Astrocyte (in vitro differentiated cells and primary cell): ENCODE results near the gene SFXN3. TPM values are rescaled to one million over a fixed set of nuclear protein-coding genes. Genes with fewer than 3 reads are reported as not detected.

ENCODE experiments used
- DNase-seq: peaks from one replicate; pipeline ENCODE4 v3.0.0-alpha.2; 2010; ENCODE audit warnings: low read depth
- FAIRE-seq: peaks from 2 replicates; lab custom pipeline; 2011; peaks lifted over from hg19 to GRCh38; lab: Jason Lieb, UNC
- H2AFZ ChIP-seq: 2 replicates; pipeline ENCODE4 v1.6.0; 2012; ENCODE audit warnings: low read depth, low read length, inconsistent platforms
- H3K27ac ChIP-seq: 2 replicates; pipeline ENCODE4 v1.5.1; 2011; ENCODE audit warnings: low read depth, low read length, inconsistent platforms
- H3K27me3 ChIP-seq: 2 replicates; pipeline ENCODE4 v1.6.0; 2011; ENCODE audit warnings: low read length, inconsistent platforms; ENCODE audit not compliant: insufficient read depth
- H3K36me3 ChIP-seq: 2 replicates; pipeline ENCODE4 v1.5.1; 2011; ENCODE audit warnings: low read length, inconsistent platforms; ENCODE audit not compliant: insufficient read depth
- H3K4me1 ChIP-seq: 2 replicates; pipeline ENCODE4 v1.5.1; 2011; ENCODE audit warnings: low read length, inconsistent platforms; ENCODE audit not compliant: insufficient read depth
- H3K4me2 ChIP-seq: 2 replicates; pipeline ENCODE4 v1.6.0; 2012; ENCODE audit warnings: low read length, inconsistent platforms
- H3K4me3 ChIP-seq: 2 replicates; pipeline ENCODE4 v1.5.1; 2011; ENCODE audit warnings: low read depth, mild to moderate bottlenecking, low read length, inconsistent platforms; ENCODE audit not compliant: insufficient read depth
- H3K79me2 ChIP-seq: 2 replicates; pipeline ENCODE4 v1.6.0; 2012; ENCODE audit warnings: mild to moderate bottlenecking, low read length, inconsistent platforms; ENCODE audit not compliant: insufficient read depth
- H3K9ac ChIP-seq: 2 replicates; pipeline ENCODE4 v1.6.0; 2012; ENCODE audit warnings: mild to moderate bottlenecking, low read length, inconsistent platforms
- H3K9me3 ChIP-seq: 2 replicates; pipeline ENCODE4 v1.5.1; 2012; ENCODE audit warnings: low read depth, mild to moderate bottlenecking, low read length, inconsistent platforms; ENCODE audit not compliant: insufficient read depth
- H4K20me1 ChIP-seq: 2 replicates; pipeline ENCODE4 v1.6.0; 2012; ENCODE audit warnings: low read length, inconsistent platforms; ENCODE audit not compliant: insufficient read depth
- H3K27ac Mint-ChIP-seq: one replicate; pipeline ENCODE4 v1.8.0; 2021; ENCODE audit warnings: mild to moderate bottlenecking, mixed read lengths; ENCODE audit not compliant: unreplicated experiment
- H3K27me3 Mint-ChIP-seq: one replicate; pipeline ENCODE4 v1.8.0; 2021; ENCODE audit warnings: low read depth, mixed read lengths; ENCODE audit not compliant: unreplicated experiment
- H3K36me3 Mint-ChIP-seq: one replicate; pipeline ENCODE4 v1.8.0; 2021; ENCODE audit warnings: low read depth, mixed read lengths; ENCODE audit not compliant: unreplicated experiment
- H3K4me1 Mint-ChIP-seq: one replicate; pipeline ENCODE4 v1.8.0; 2021; ENCODE audit warnings: low read depth, mixed read lengths; ENCODE audit not compliant: unreplicated experiment
- H3K4me3 Mint-ChIP-seq: one replicate; pipeline ENCODE4 v1.8.0; 2021; ENCODE audit warnings: mild to moderate bottlenecking, moderate library complexity, mixed read lengths; ENCODE audit not compliant: unreplicated experiment
- H3K9me3 Mint-ChIP-seq: one replicate; pipeline ENCODE4 v1.8.0; 2021; ENCODE audit warnings: mild to moderate bottlenecking, mixed read lengths; ENCODE audit not compliant: unreplicated experiment
- CTCF ChIP-seq: IDR thresholded peaks from 2 replicates; pipeline ENCODE4 v1.5.1; 2011; ENCODE audit warnings: low read depth, mild to moderate bottlenecking, inconsistent platforms, low read length, moderate library complexity; ENCODE audit not compliant: insufficient read depth
- EZH2 ChIP-seq: IDR thresholded peaks from 2 replicates; pipeline ENCODE4 v1.6.1; 2012; ENCODE audit warnings: mild to moderate bottlenecking, low read length, inconsistent platforms; ENCODE audit not compliant: insufficient read depth
- total RNA-seq: library from RNA; stranded (reverse); gene quantifications from 2 replicates; pipeline ENCODE4 v1.2.1, GENCODE V29; 2021

SFXN3 gene
- total RNA-seq, 1 donor from 2014 or later, result 68.3 TPM

- Histone ChIP-seq H2AFZ (no peak overlapping the region), H4K20me1 (peaks cover 75% of the 10 kb centered on the region), H3K4me2 (no peak overlapping the region), H3K36me3 (peaks cover 48% of the 10 kb centered on the region), H3K9me3 (no peaks in the 10 kb centered on the region), H3K79me2 (peaks cover 27% of the 10 kb centered on the region), H3K4me3 (no peak overlapping the region), H3K27ac (no peak overlapping the region), H3K27me3 (no peaks in the 10 kb centered on the region), H3K4me1 (peaks cover 21% of the 10 kb centered on the region), H3K9ac (no peak overlapping the region)
- peaks cover 26% of the 10 kb centered on the region for H3K36me3 Mint-ChIP-seq
- no peaks in the 10 kb centered on the region for H3K27me3 Mint-ChIP-seq
- no peaks in the 10 kb centered on the region for H3K9me3 Mint-ChIP-seq
- no peak overlapping the region for H3K4me3 Mint-ChIP-seq
- no peak for FAIRE-seq
- no peak overlapping the region for H3K27ac Mint-ChIP-seq
- TF ChIP-seq CTCF (no peak), EZH2 (no peak)
- H3K4me1 Mint-ChIP-seq, result peaks cover 10% of the 10 kb centered on the region
- DNase-seq, result no peak
Measured at GRCh38 chr10:101035314-101035713, 4.3 kb downstream of the SFXN3 start.

GRCh38 chr10:101035916-101036702 lies 5.1 kb downstream of the SFXN3 start:
- H4K20me1 ChIP-seq, result peaks cover 82% of the 10 kb centered on the region
- Mint-ChIP-seq H3K4me3 (no peak overlapping the region), H3K36me3 (peaks cover 29% of the 10 kb centered on the region), H3K27me3 (no peaks in the 10 kb centered on the region), H3K27ac (no peak overlapping the region), H3K9me3 (no peaks in the 10 kb centered on the region), H3K4me1 (peaks cover 12% of the 10 kb centered on the region)
- H3K36me3 ChIP-seq, result peaks cover 49% of the 10 kb centered on the region
- H3K4me1 ChIP-seq, result peaks cover 17% of the 10 kb centered on the region
- no peak overlapping the region for H3K4me2 ChIP-seq
- H3K9me3 ChIP-seq, result no peaks in the 10 kb centered on the region
- H3K4me3 ChIP-seq, result no peak overlapping the region
- DNase-seq (no peak), FAIRE-seq (no peak)
- no peaks in the 10 kb centered on the region for H3K27me3 ChIP-seq
- H3K27ac ChIP-seq, result no peak overlapping the region
- peaks cover 27% of the 10 kb centered on the region for H3K79me2 ChIP-seq
- no peak for TF ChIP-seq EZH2
- TF ChIP-seq CTCF, result no peak
- H2AFZ ChIP-seq, result no peak overlapping the region
- H3K9ac ChIP-seq, result no peak overlapping the region

GRCh38 chr10:101036726-101037125 lies 5.7 kb downstream of the SFXN3 start:
- Histone ChIP-seq H3K4me1 (peaks cover 12% of the 10 kb centered on the region), H3K4me2 (no peak overlapping the region), H3K4me3 (no peak overlapping the region), H3K9me3 (no peaks in the 10 kb centered on the region), H3K27me3 (no peaks in the 10 kb centered on the region), H3K36me3 (peaks cover 49% of the 10 kb centered on the region), H3K27ac (no peak overlapping the region), H3K79me2 (peaks cover 27% of the 10 kb centered on the region), H2AFZ (no peak overlapping the region), H4K20me1 (peaks cover 82% of the 10 kb centered on the region), H3K9ac (no peak overlapping the region)
- peaks cover 13% of the 10 kb centered on the region for H3K4me1 Mint-ChIP-seq
- H3K9me3 Mint-ChIP-seq, result no peaks in the 10 kb centered on the region
- no peak overlapping the region for H3K27ac Mint-ChIP-seq
- TF ChIP-seq EZH2 (no peak), CTCF (no peak)
- no peaks in the 10 kb centered on the region for H3K27me3 Mint-ChIP-seq
- DNase-seq (no peak), FAIRE-seq (no peak)
- peaks cover 30% of the 10 kb centered on the region for H3K36me3 Mint-ChIP-seq
- no peak overlapping the region for H3K4me3 Mint-ChIP-seq
